Measurements from ENCODE around the gene ADAMTSL1.

GRCh38 chr9:18442629-18443491, 31.1 kb upstream of the ADAMTSL1 start:
- peak in 5 of 7 experiments; percentile 48 to 86 (median 79) for TF ChIP-seq CTCF (IDR thresholded peaks at IDR 0.05)
- TF ChIP-seq EP300 (IDR thresholded peaks at IDR 0.05), result no peak

Measured in stomach (tissue), 4 donors.